Measurements from ENCODE around the gene MMP11.

Gene MMP11

GRCh38 chr22:23800297-23801237 is 27.9 kb downstream of the MMP11 start:
- peaks cover 81% of the 10 kb centered on the region for H3K4me1 Mint-ChIP-seq
- peaks cover 65% of the 10 kb centered on the region for H3K36me3 Mint-ChIP-seq
- H3K9me3 Mint-ChIP-seq = no peaks in the 10 kb centered on the region
- H3K27ac Mint-ChIP-seq = peak overlapping the region; percentile 94
- peak overlapping the region; percentile 88 for H3K4me3 Mint-ChIP-seq
- ATAC-seq = peak; percentile 89
- H3K27me3 Mint-ChIP-seq = no peaks in the 10 kb centered on the region

- H3K36me3 Mint-ChIP-seq = peaks cover 67% of the 10 kb centered on the region
- H3K27me3 Mint-ChIP-seq = no peaks in the 10 kb centered on the region
- H3K27ac Mint-ChIP-seq = peak overlapping the region; percentile 94
- ATAC-seq = peak; percentile 10
- H3K9me3 Mint-ChIP-seq = no peaks in the 10 kb centered on the region
- H3K4me1 Mint-ChIP-seq = peaks cover 87% of the 10 kb centered on the region
- peak overlapping the region; percentile 88 for H3K4me3 Mint-ChIP-seq
Measured at GRCh38 chr22:23801238-23801821, 28.7 kb downstream of the MMP11 start.

GRCh38 chr22:23801886-23802377 is 29.3 kb downstream of the MMP11 start:
- no peaks in the 10 kb centered on the region for H3K27me3 Mint-ChIP-seq
- H3K4me3 Mint-ChIP-seq = peak overlapping the region; percentile 88
- H3K36me3 Mint-ChIP-seq = peaks cover 66% of the 10 kb centered on the region
- H3K4me1 Mint-ChIP-seq = peaks cover 89% of the 10 kb centered on the region
- no peaks in the 10 kb centered on the region for H3K9me3 Mint-ChIP-seq
- H3K27ac Mint-ChIP-seq = peak overlapping the region; percentile 94
- ATAC-seq = no peak

- Mint-ChIP-seq H3K27ac (peak overlapping the region; percentile 94), H3K27me3 (no peaks in the 10 kb centered on the region), H3K4me1 (peaks cover 90% of the 10 kb centered on the region), H3K9me3 (no peaks in the 10 kb centered on the region), H3K4me3 (peak overlapping the region; percentile 88), H3K36me3 (peaks cover 68% of the 10 kb centered on the region)
- no peak for ATAC-seq
Measured at GRCh38 chr22:23803001-23803819, 30.6 kb downstream of the MMP11 start.

- Mint-ChIP-seq H3K4me1 (peaks cover 75% of the 10 kb centered on the region), H3K4me3 (peak overlapping the region; percentile 82), H3K27ac (peak overlapping the region; percentile 94), H3K9me3 (no peaks in the 10 kb centered on the region), H3K36me3 (peaks cover 61% of the 10 kb centered on the region), H3K27me3 (no peaks in the 10 kb centered on the region)
- no peak for ATAC-seq
Measured at GRCh38 chr22:23804781-23805291, 32.2 kb downstream of the MMP11 start.

- H3K27ac Mint-ChIP-seq = peak overlapping the region; percentile 94
- H3K9me3 Mint-ChIP-seq = no peaks in the 10 kb centered on the region
- H3K36me3 Mint-ChIP-seq = peaks cover 68% of the 10 kb centered on the region
- peak; percentile 53 for ATAC-seq
- H3K4me3 Mint-ChIP-seq = peak overlapping the region; percentile 10
- no peaks in the 10 kb centered on the region for H3K27me3 Mint-ChIP-seq
- peaks cover 69% of the 10 kb centered on the region for H3K4me1 Mint-ChIP-seq
Measured at GRCh38 chr22:23806837-23807236, 34.2 kb downstream of the MMP11 start.

- H3K9me3 Mint-ChIP-seq = no peaks in the 10 kb centered on the region
- no peaks in the 10 kb centered on the region for H3K27me3 Mint-ChIP-seq
- peaks cover 34% of the 10 kb centered on the region for H3K4me1 Mint-ChIP-seq
- H3K36me3 Mint-ChIP-seq = peaks cover 57% of the 10 kb centered on the region
- H3K27ac Mint-ChIP-seq = no peak overlapping the region
- no peak for ATAC-seq
- H3K4me3 Mint-ChIP-seq = no peak overlapping the region
Measured at GRCh38 chr22:23812378-23812777, 39.7 kb downstream of the MMP11 start.

- ATAC-seq = no peak
Measured at GRCh38 chr22:23815541-23816155, 43.0 kb downstream of the MMP11 start.

GRCh38 chr22:23816156-23816976 is 43.7 kb downstream of the MMP11 start:
- H3K4me3 Mint-ChIP-seq = no peak overlapping the region
- H3K27me3 Mint-ChIP-seq = no peaks in the 10 kb centered on the region
- ATAC-seq = no peak
- H3K4me1 Mint-ChIP-seq = peaks cover 54% of the 10 kb centered on the region
- H3K9me3 Mint-ChIP-seq = no peaks in the 10 kb centered on the region
- H3K36me3 Mint-ChIP-seq = peaks cover 77% of the 10 kb centered on the region
- peak overlapping the region; percentile 50 for H3K27ac Mint-ChIP-seq

More at GRCh38 chr22:23815541-23816155, 43.0 kb downstream of the MMP11 start:
- Mint-ChIP-seq H3K4me1 (peaks cover 54% of the 10 kb centered on the region), H3K9me3 (no peaks in the 10 kb centered on the region), H3K36me3 (peaks cover 80% of the 10 kb centered on the region), H3K27me3 (no peaks in the 10 kb centered on the region), H3K4me3 (no peak overlapping the region), H3K27ac (peak overlapping the region; percentile 50)

- Mint-ChIP-seq H3K4me1 (peaks cover 49% of the 10 kb centered on the region), H3K36me3 (peaks cover 79% of the 10 kb centered on the region), H3K27me3 (no peaks in the 10 kb centered on the region), H3K9me3 (no peaks in the 10 kb centered on the region), H3K4me3 (no peak overlapping the region), H3K27ac (peak overlapping the region; percentile 46)
- no peak for ATAC-seq
Measured at GRCh38 chr22:23817146-23817545, 44.5 kb downstream of the MMP11 start.

GRCh38 chr22:23818541-23818940 is 45.9 kb downstream of the MMP11 start:
- no peaks in the 10 kb centered on the region for H3K9me3 Mint-ChIP-seq
- H3K27ac Mint-ChIP-seq = peak overlapping the region; percentile 74
- peaks cover 85% of the 10 kb centered on the region for H3K36me3 Mint-ChIP-seq
- H3K4me1 Mint-ChIP-seq = peaks cover 61% of the 10 kb centered on the region
- ATAC-seq = no peak
- H3K27me3 Mint-ChIP-seq = no peaks in the 10 kb centered on the region
- H3K4me3 Mint-ChIP-seq = no peak overlapping the region

GRCh38 chr22:23820748-23821211 is 48.1 kb downstream of the MMP11 start:
- Mint-ChIP-seq H3K4me3 (peak overlapping the region; percentile 12), H3K9me3 (no peaks in the 10 kb centered on the region), H3K4me1 (peaks cover 71% of the 10 kb centered on the region), H3K36me3 (peaks cover 91% of the 10 kb centered on the region), H3K27ac (peak overlapping the region; percentile 74), H3K27me3 (no peaks in the 10 kb centered on the region)
- ATAC-seq = peak; percentile 88

GRCh38 chr22:23822101-23822671 is 49.5 kb downstream of the MMP11 start:
- peaks cover 87% of the 10 kb centered on the region for H3K36me3 Mint-ChIP-seq
- ATAC-seq = no peak
- H3K27me3 Mint-ChIP-seq = no peaks in the 10 kb centered on the region
- H3K4me1 Mint-ChIP-seq = peaks cover 60% of the 10 kb centered on the region
- H3K27ac Mint-ChIP-seq = peak overlapping the region; percentile 69
- H3K9me3 Mint-ChIP-seq = no peaks in the 10 kb centered on the region
- H3K4me3 Mint-ChIP-seq = no peak overlapping the region
